Right ventricle myocardium inferior (tissue), 1 donor: Measurements from ENCODE around the gene OXCT1. TPM values are rescaled to one million over a fixed set of nuclear protein-coding genes. Genes with fewer than 3 reads are reported as not detected.
"Not testable (repeated sequence)": the region's sequence is repeated elsewhere in the genome, so short reads cannot be mapped to it uniquely, and the experiment has no call there.

Experiments used
- ATAC-seq: fragments of 200-7000 bp; cut with Tn5 transposase; one replicate; pipeline ENCODE4 v1.9.1; 2020; ENCODE audit warnings: mild to moderate bottlenecking, moderate library complexity
- DNase-seq: peaks from one replicate; pipeline ENCODE4 v3.0.0; 2021; ENCODE audit errors: missing footprints
- intact Hi-C: fragments of 100-400 bp; cut with DNase I; formaldehyde crosslinking; loops from one replicate; pipeline ENCODE4 v1.11.0; 2022
- total RNA-seq: library from RNA; stranded (reverse); fragmentation: NEBNext Ultra II Directional; extraction: Animal tissue kit (Norgen Biotek cat#: 25700); gene quantifications from one replicate; pipeline ENCODE4 v1.2.1, GENCODE V29; 2021
- donor health status: DM: no; HTN: yes; CAD: no; lungs with severe emphysema.

The OXCT1 gene
- total RNA-seq, 1 donor from 2014 or later: 128 TPM

DNA sequence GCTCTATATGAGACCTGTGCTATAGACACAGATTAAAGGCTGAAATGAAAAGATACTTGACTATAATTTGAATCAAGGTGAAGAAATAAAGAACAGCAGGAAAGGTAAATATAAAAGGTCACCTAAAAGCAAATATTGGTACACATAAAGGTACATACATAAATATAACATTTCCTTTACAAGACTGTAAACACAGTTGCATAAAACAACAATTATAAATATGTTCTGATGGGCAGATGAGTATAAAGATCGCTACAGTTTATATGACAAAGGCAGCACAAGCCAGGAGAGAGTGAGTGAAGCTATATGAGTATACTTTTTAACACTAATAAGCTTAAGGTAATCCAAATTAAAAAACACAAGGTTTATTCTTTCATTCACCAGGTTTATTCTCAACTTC, 114.5 kb downstream of the OXCT1 start:
- DNase-seq (no peak), ATAC-seq (no peak)
- intact Hi-C loops: no loop called here

DNA sequence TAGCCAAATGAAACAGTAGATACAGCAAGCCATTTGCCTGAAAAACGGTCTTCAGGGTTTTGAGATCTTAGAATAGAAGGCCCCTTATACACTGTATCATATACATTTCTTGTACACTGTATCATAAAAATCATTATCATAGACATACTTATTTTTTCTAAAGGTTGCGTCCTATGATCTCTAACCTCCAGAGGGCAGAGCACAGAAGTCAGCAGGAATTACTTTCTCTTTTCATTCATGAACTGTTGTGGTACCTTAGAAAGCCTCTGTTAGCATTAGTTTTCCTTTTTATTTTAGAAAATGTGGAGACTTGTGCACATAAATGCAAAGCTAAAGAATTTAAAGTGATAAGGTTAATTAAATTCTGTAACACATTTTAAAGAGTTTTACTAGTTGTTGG, 115.4 kb downstream of the OXCT1 start:
- DNase-seq (no peak), ATAC-seq (no peak)
- intact Hi-C loops: no loop called here

DNA sequence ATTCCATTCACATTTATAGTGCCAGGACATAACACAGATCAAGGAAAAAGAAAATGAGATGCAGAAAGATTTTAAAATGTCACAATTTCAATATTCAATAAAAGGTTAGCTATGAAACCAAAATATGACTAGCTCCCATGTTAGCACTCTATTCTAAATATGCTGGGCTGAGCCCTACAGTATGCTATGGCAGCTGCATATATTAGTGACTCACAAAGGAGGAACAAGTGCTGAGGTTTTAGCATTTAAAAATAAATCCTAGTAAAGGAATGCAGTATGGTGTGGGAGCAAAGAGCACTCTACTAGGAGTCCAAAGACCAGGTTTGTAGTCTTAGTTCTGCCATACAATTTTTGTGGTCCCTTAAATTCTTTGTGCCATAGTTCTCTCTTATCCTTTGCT, 118.4 kb downstream of the OXCT1 start:
- intact Hi-C loops: no loop called here
- DNase-seq (no peak), ATAC-seq (no peak)

DNA sequence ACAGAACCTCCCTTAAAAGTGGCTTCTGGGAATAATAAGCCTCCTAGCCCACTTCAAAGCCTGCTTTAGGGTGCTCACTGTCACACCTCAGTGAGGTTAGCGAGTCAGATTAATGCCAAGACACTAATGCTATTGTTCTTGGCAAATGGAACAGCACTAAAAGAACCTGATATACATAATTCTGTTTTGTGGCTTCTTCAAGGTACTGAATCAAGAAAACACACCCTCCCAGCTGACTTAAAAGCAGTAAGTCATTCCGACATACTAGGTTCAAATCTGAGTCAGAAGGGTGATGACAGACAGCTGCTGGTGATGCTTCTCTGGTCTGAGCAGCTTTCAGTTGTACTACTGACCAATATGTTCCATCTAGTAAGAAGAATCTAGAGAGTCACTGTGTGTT, 121.6 kb downstream of the OXCT1 start:
- intact Hi-C loops: no loop called here
- no peak for ATAC-seq
- no peak for DNase-seq

DNA sequence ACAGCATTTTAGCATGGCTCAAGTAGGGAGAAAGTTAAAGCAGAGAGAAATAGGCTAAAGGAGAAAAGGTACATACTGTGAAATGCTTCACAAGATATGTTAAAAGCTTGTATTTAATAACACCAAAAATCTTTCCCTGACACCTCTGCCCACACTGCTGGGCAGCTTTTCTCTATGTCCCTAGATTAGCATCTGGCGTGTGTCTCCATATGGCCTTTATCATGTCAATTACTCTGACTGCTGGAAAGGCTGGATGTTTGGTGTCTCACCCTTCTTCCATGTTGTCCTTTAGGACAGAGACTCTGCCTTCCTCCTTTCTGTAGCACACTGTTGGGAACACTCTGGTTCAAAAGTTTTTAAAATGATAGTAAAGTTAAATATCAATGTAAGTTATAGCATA, 122.5 kb downstream of the OXCT1 start:
- no peak for ATAC-seq
- intact Hi-C loops: no loop called here

DNA sequence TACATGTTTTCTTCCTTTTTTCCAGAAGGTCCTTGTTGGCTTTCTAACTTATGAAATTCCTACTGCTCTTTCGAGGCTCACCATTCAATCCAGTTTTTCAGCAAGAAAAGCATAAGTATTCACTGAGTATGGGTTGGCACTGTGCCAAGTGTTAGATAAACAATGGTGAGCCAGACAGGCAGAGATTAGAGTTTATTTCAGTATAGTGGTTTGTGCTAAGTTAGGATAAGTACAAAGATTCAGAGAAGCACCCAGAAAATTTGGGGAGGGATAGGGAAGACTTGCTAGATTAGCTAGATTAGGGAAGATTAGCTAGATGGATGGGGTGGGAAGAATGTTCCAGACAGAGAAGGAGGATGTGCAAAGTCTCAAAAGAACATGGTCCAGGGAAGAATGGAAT, 122.9 kb downstream of the OXCT1 start:
- ATAC-seq (no peak), DNase-seq (no peak)
- intact Hi-C loops: no loop called here

More for the DNA sequence above, 122.5 kb downstream of the OXCT1 start:
- DNase-seq: no peak

DNA sequence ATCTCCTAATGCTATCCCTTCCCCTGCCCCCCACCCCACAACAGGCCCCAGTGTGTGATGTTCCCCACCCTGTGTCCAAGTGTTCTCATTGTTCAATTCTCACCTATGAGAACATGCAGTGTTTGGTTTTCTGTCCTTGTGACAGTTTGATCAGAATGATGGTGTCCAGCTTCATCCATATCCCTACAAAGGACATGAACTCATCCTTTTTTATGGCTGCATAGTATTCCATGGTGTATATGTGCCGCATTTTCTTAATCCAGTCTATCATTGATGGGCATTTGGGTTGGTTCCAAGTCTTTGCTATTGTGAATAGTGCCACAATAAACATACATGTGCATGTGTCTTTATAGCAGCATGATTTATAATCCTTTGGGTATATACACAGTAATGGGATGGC, 127.6 kb downstream of the OXCT1 start:
- DNase-seq, ATAC-seq, intact Hi-C loops: not testable (repeated sequence)

DNA sequence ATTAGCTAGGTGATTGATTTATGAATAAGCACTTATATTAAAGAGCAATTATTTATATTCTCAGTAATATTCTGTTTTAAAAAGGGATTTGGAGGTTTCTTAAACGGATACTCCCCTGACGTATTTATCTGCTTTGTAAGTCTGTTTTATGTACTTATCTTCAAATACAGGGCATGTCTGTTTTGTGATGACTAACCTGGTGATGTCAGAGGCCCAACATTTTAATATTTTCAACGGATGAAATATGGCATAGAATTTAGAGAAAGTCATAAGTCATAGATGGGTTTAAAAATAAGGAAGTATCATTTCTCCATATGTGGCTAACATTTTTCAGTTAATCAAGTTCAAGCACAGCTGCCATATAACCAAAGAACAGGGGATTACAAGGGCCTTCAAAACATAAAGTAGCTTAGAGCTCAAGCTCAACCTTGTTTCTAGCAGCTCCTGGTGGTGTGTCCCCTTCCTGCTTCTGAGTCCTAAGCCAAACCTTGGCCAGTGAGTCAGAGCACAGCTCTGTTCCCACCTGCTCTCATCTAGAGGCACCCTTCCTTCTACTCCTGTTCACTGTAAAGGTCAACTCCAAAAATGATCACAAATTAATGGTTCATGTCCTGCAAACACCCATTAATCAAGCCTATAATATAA, 131.4 kb downstream of the OXCT1 start:
- ATAC-seq (no peak), DNase-seq (no peak)
- intact Hi-C loops: no loop called here

DNA sequence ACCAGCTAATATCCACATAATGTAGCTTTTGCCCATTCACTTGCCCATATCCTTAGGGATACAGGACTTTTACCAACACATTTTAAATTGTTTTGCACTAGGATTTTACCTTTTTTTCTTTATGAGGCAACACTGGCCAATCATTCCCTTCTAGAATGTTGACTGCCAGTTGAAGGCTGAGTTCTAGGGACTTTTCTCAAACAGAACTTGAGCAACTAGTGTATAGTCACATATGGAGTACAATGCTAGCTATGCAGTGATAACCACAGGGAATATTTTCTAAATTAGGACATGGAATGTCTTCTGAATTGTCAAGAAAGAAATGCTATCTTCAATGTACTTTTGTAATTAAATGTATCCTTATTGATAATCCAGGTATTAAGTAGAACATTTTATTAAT, 133.6 kb downstream of the OXCT1 start:
- intact Hi-C loops: no loop called here
- ATAC-seq: no peak
- DNase-seq: no peak

DNA sequence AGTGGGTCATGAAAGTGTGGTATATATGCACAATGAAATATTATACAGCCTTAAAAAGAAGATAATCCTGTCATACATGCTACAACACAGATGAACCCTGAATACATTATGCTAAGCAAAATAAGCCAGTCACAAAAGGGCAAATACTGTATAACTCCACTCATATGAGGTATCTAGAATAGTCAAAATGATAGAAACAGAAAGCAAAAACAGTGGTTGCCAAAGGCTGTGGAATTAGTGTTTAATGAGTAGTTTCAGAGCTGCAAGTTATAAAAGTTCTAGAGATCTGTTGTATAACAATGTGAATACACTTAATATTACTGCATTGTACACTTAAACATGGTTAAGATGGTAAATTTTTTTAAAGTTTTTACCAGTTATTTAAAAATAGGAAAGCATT, 135.0 kb downstream of the OXCT1 start:
- ATAC-seq (no peak), DNase-seq (no peak)
- intact Hi-C loops: no loop called here

DNA sequence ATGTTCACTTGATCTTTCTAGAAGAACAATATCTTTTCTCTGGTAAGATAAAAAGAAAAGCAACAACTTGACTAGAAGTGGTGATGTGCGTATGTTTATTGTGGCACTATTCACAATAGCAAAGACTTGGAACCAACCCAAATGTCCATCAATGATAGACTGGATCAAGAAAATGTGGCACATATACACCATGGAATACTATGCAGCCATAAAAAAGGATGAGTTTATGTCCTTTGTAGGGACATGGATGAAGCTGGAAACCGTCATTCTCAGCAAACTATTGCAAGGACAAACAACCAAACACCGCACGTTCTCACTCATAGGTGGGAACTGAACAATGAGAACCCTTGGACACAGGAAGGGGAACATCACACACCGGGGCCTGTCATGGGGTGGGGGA, 140.8 kb downstream of the OXCT1 start:
- ATAC-seq, DNase-seq, intact Hi-C loops: not testable (repeated sequence)

DNA sequence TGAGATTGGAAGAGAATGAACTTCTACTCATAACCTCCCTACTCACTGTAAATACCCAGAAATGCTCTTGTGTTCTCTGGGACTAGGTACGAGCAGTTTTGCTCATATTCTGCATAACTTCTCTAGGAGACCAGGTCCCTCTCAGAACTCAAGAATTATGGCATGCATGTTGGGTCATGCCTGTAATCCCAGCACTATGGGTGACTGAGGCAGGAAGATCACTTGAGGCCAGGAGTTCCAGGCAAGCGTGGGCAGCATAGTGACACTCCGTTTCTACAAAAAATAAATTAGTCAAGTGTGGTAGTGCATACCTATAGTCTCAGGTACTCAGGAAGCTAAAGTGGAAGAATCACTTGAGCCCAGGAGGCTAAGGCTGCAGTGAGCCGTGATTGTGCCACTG, 141.9 kb downstream of the OXCT1 start:
- no peak for ATAC-seq
- no peak for DNase-seq
- intact Hi-C loops: no loop called here

DNA sequence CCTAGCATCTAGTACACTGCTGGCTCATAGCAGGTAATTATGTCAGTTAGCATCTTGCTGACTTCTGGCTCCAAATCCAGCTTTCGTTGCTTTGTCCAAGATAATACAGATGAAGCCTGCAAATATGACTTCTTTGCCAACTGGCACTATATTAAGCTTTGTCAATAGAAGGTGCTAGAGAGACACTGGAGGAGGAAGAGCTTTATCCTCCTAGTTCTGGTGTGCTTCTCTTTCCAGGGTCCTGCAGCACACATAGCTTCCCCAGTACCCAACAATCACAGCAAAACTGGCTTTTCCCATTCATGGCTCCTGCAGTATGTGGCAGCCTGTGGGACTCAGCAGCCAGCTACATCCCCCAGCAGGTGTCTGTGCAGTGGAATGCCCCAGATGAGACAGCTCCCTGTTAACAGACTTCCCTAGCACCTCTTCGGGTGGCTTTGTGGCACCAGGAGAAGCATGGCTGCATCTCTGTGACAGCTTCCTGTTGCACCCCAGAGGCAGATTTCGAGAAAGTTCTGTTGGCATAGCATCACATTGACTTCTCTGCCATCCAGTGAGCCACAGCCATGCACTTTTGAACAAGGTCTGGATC, 147.8 kb downstream of the OXCT1 start:
- no peak for ATAC-seq
- no peak for DNase-seq
- intact Hi-C loops: no loop called here

DNA sequence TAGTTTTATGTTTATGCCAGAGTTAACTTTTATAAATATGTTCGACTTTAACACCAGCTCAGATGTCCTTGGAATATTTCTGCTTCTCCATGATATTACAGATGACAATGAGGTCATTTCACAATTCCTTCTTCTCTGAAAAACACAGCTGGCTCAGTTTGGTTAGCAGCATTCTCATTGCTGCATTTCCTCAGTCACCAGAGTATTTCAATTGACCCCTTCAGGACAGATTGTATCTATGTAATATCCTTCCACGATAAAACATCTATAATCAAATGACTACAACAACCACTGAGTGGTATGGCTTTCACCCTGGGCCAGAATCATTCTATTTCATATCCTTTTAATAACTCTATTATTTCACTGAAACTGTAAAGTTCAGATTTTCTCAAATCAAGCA, 148.7 kb downstream of the OXCT1 start:
- intact Hi-C loops: no loop called here
- DNase-seq (no peak), ATAC-seq (no peak)

DNA sequence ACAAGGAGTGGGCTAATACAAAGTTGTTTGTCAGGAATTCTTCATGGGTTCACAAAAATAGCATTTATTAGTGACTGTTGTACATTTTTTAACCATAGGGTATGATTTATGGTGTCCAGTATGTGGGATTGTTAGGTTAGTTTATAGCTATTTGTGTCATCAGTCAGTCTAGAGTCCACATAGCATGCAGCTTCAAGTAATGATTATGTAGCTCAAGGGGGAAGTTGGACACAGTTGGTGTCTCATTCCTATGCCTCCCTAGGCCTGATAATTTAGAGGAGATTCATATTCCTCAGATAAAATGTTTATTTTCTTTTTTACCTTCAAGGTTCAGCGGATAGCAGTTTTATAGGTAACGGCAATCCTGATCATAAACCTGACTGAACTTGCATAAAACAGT, 153.8 kb downstream of the OXCT1 start:
- ATAC-seq (no peak), DNase-seq (no peak)
- intact Hi-C loops: no loop called here

DNA sequence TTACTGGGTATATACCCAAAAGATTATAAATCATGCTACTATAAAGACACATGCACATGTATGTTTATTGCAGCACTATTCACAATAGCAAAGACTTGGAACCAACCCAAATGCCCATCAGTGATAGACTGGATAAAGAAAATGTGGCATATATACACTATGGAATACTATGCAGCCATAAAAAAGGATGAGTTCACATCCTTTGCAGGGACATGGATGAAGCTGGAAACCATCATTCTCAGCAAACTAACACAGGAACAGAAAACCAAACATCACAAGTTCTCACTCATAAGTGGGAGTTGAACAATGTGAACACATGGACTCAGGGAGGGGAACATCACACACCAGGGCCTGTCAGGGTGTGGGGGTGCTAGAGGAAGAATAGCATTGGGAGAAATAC, 155.8 kb downstream of the OXCT1 start:
- intact Hi-C loops: not testable (repeated sequence)

DNA sequence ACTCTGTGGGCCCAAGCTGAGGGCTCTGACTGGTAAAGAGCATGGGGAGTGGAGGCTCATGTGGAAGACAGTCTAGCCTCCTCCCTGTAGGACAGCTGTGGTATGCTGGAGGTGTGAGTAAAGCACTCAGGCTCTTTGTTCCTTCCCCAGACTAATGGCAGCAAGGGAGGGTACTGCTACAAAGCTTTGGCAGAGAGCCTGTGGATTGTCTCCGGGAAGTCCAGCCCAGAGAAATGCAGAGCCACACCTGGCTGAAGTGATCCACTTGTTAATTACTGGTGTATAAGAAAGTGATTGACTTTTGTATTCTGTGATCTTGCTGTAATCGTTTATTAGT, 161.7 kb downstream of the OXCT1 start:
- intact Hi-C loops: no loop called here
- DNase-seq: no peak
- ATAC-seq: no peak

More for the DNA sequence above, 155.8 kb downstream of the OXCT1 start:
- DNase-seq, ATAC-seq: not testable (repeated sequence)

DNA sequence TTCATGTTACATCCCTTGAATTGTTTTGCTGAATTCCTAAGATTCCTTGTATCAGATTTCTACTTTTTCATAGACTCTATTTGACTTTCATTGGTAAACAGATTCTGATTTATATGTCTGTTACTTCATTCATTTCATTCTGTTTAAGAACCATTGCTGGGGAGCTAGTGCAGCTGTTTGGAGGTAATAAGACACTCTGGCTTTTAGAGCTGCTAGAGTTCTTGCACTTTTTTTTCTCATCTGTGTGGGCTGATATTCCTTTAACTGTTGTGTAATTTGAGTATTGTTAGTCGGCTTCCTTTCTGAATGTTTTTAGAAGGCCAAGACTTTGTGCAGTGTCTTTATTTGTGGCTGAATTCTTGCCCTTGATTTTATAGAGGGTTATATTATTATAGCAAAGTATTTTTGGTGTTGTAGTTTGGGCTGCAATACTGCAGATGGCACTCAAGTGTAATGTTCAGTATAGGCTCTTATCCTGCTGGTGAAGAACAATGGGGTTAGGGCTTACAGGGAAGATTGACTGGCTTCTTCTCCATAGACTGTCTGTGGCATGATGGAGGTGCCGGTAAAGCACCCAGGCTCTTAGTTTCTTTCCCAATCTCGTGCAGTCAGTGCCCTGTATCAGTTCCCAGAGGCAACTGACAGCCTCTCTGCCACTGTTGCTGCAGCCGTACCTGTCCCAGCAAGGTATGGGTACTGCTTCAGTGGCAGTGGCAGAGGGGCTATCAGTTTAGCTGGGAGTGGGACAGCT, 162.2 kb downstream of the OXCT1 start:
- intact Hi-C loops: no loop called here
- DNase-seq (no peak), ATAC-seq (no peak)

DNA sequence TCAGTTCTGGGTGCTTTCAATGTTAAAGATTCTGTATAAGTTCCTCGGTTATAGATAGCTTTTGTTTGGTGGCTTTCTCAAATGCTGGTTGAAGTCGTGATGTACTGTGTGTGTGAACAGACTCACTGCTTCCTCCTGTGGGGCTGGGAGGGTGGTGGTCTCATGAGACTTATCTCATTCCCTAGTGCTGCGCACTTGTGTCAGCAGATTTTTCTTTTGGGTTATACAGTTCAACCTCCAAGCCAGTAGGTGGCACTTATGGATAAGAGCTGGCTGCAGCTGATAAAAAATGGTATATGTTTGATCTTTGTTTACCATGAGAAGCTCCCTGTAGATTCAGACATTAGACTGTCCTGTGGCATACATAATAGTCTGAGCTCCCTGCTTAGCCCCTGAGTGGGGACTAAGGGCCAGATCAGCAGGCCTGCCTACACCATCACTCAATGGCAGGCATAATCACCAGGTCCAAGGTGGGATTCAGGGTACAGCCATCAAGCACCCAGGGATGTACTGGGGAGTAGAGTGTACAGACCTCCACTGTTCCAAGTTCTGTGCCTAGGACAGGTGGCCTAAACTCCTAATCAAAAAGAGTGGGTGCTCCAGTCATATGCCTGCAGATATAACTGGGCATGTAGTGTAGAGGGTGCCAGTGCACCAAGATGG, 174.2 kb downstream of the OXCT1 start:
- ATAC-seq: no peak
- DNase-seq: no peak
- intact Hi-C loops: no loop called here

DNA sequence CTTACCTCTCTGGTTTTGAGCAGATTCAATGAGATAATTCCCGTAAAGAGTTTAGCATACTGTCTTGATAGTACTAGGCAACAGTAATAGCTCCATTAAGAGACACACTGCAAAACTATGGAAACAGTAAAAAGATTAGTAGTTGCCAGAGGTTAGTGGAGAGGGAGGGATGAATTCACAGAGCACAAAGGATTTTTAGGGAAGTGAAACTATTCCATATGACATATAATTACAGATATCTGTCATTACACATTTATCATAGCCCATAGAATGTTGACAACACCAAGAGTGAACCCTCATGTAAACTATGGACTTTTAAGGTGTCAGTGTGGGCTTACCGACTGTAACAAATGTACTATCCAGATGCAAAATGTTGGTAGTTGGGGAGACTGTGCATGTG, 183.5 kb downstream of the OXCT1 start:
- intact Hi-C loops: no loop called here
- no peak for ATAC-seq
- no peak for DNase-seq
